ENCODE results near the gene BCL2. TPM values are rescaled to one million over a fixed set of nuclear protein-coding genes. Genes with fewer than 3 reads are reported as not detected.
A peak's percentile ranks its signal among the peaks of the same experiment; 100 is the strongest.

Gene BCL2
- total RNA-seq, 1 donor from 2014 or later = 9.3 TPM

- Mint-ChIP-seq H3K27me3 (ENCODE audit: low read depth) (no peaks in the 10 kb centered on the region), H3K36me3 (peaks cover 49% of the 10 kb centered on the region), H3K4me1 (no peaks in the 10 kb centered on the region), H3K9me3 (no peaks in the 10 kb centered on the region), H3K4me3 (no peak overlapping the region), H3K27ac (no peak overlapping the region)
- no peak for TF ChIP-seq CTCF (IDR thresholded peaks at IDR 0.05; ENCODE audit: unreplicated experiment)
- DNase-seq (ENCODE audit: low spot score in 2 of 2, unreplicated experiment in 2 of 2) = no peak
Observed at GRCh38 chr18:63346031-63346430, 26.5 kb upstream of the BCL2 start.

GRCh38 chr18:63344918-63345317, 25.3 kb upstream of the BCL2 start:
- no peaks in the 10 kb centered on the region for H3K4me1 Mint-ChIP-seq
- no peak overlapping the region for H3K27ac Mint-ChIP-seq
- H3K27me3 Mint-ChIP-seq (ENCODE audit: low read depth) = no peaks in the 10 kb centered on the region
- no peaks in the 10 kb centered on the region for H3K9me3 Mint-ChIP-seq
- H3K4me3 Mint-ChIP-seq = no peak overlapping the region
- no peak for TF ChIP-seq CTCF (IDR thresholded peaks at IDR 0.05; ENCODE audit: unreplicated experiment)
- H3K36me3 Mint-ChIP-seq = peaks cover 47% of the 10 kb centered on the region
- no peak for DNase-seq (ENCODE audit: low spot score in 2 of 2, unreplicated experiment in 2 of 2)

- H3K4me3 Mint-ChIP-seq = no peak overlapping the region
- TF ChIP-seq CTCF (IDR thresholded peaks at IDR 0.05; ENCODE audit: unreplicated experiment) = no peak
- no peak for DNase-seq (ENCODE audit: low spot score in 2 of 2, unreplicated experiment in 2 of 2)
- H3K9me3 Mint-ChIP-seq = no peaks in the 10 kb centered on the region
- H3K36me3 Mint-ChIP-seq = peaks cover 45% of the 10 kb centered on the region
- H3K27me3 Mint-ChIP-seq (ENCODE audit: low read depth) = no peaks in the 10 kb centered on the region
- no peaks in the 10 kb centered on the region for H3K4me1 Mint-ChIP-seq
- no peak overlapping the region for H3K27ac Mint-ChIP-seq
Observed at GRCh38 chr18:63344263-63344662, 24.7 kb upstream of the BCL2 start.

- Mint-ChIP-seq H3K4me3 (no peak overlapping the region), H3K9me3 (no peaks in the 10 kb centered on the region), H3K27me3 (ENCODE audit: low read depth) (no peaks in the 10 kb centered on the region), H3K27ac (peak overlapping the region; percentile 5), H3K4me1 (no peaks in the 10 kb centered on the region), H3K36me3 (peaks cover 47% of the 10 kb centered on the region)
- DNase-seq (ENCODE audit: low spot score in 2 of 2, unreplicated experiment in 2 of 2) = no peak
- TF ChIP-seq CTCF (IDR thresholded peaks at IDR 0.05; ENCODE audit: unreplicated experiment) = no peak
Observed at GRCh38 chr18:63342206-63342605, 22.6 kb upstream of the BCL2 start.

DNA sequence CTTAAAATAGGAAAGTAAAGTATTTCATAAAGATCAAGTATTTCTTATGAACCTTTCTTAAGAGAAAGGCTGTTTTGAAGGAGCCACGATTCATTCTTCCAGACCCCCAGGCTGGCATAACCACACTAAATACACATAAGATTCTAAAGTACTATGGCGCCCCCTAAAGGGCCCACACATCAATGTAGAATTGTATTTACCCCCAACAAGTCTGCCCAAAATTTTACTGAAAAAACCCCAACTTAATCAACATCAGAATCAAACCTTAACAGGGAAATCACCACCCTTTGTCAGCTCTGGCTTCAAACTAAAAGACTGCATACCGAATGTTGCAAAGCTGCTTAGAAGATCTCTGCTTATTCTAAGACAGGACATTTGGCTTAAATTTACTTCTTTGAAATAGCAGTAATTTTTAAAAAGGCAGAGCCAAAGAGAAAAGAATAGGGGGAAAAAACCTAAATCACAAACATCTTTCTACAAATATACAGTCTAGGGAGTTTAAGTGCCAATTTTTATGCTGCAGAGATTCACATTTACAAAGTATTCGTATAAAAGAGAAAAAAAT, 20.4 kb upstream of the BCL2 start:
- no peak overlapping the region for H3K27ac Mint-ChIP-seq
- no peak for DNase-seq (ENCODE audit: low spot score in 2 of 2, unreplicated experiment in 2 of 2)
- no peak for TF ChIP-seq CTCF (IDR thresholded peaks at IDR 0.05; ENCODE audit: unreplicated experiment)
- no peaks in the 10 kb centered on the region for H3K9me3 Mint-ChIP-seq
- H3K27me3 Mint-ChIP-seq (ENCODE audit: low read depth) = no peaks in the 10 kb centered on the region
- peaks cover 11% of the 10 kb centered on the region for H3K4me1 Mint-ChIP-seq
- no peak overlapping the region for H3K4me3 Mint-ChIP-seq
- H3K36me3 Mint-ChIP-seq = peaks cover 44% of the 10 kb centered on the region

Data from mesothelial cell of epicardium (in vitro differentiated cells).